Measurements from ENCODE around the gene OR1F1. TPM values are rescaled to one million over a fixed set of nuclear protein-coding genes. Genes with fewer than 3 reads are reported as not detected.

The OR1F1 gene
- total and polyA plus RNA-seq, 9 of the 15 experiments (the other 6 are each of a cell fraction or from before 2014, with no cell fraction given) = 0.15 to 0.61 (median 0.35) TPM; not detected in 3

DNA sequence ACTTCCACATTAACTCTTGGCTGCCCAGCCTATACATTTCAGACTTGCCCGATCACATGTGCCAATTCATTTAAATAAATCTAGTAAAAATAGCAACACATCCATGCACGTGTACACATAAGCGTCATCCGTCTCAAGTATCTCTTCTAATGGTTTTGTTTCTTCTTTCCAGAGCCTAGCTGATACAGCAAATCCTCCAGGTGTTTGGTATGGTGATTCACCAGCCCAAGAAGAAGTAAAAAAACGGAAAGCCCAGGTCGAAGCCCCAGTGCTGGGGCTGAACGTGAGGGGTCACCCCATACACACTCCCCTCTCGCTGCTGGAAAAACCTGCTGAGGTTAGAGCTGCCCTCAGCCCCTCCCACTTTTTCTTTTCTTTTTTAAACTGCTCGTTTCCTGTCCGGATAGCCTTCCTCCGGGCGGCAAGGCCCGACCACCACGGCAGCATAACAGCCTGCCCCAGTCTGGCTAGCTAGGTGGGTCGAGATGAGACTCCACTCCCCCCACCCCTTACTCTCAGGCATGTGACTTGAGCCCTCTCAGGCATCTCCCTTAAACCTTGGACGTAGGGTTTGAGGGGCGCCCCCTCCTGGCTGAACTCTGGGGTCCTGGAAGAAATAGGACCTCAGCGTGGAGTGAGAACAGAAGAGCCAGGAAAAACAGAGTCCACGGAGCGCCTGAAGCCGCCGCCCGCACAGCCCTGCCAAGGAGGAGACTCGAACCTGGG, 13.9 kb upstream of the OR1F1 start (continued):
- TF ChIP-seq STAT5A (IDR thresholded peaks at IDR 0.05; ENCODE audit: borderline replicate concordance, low read length) = no peak
- no peak for TF ChIP-seq RBM14 (IDR thresholded peaks at IDR 0.05; ENCODE audit: borderline replicate concordance, insufficient read depth, low read depth, low read length)
- no peak for TF ChIP-seq CCAR2 (IDR thresholded peaks at IDR 0.05; ENCODE audit: low read depth, low read length)
- TF ChIP-seq, protein P1, sequence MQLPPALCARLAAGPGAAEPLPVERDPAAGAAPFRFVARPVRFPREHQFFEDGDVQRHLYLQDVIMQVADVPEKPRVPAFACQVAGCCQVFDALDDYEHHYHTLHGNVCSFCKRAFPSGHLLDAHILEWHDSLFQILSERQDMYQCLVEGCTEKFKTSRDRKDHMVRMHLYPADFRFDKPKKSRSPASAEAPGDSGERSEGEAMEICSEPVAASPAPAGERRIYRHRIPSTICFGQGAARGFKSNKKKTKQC (CRISPR knock-in tag; IDR thresholded peaks at IDR 0.05) = no peak
- TF ChIP-seq, protein P2, sequence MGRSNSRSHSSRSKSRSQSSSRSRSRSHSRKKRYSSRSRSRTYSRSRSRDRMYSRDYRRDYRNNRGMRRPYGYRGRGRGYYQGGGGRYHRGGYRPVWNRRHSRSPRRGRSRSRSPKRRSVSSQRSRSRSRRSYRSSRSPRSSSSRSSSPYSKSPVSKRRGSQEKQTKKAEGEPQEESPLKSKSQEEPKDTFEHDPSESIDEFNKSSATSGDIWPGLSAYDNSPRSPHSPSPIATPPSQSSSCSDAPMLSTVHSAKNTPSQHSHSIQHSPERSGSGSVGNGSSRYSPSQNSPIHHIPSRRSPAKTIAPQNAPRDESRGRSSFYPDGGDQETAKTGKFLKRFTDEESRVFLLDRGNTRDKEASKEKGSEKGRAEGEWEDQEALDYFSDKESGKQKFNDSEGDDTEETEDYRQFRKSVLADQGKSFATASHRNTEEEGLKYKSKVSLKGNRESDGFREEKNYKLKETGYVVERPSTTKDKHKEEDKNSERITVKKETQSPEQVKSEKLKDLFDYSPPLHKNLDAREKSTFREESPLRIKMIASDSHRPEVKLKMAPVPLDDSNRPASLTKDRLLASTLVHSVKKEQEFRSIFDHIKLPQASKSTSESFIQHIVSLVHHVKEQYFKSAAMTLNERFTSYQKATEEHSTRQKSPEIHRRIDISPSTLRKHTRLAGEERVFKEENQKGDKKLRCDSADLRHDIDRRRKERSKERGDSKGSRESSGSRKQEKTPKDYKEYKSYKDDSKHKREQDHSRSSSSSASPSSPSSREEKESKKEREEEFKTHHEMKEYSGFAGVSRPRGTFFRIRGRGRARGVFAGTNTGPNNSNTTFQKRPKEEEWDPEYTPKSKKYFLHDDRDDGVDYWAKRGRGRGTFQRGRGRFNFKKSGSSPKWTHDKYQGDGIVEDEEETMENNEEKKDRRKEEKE (IDR thresholded peaks at IDR 0.05; ENCODE audit: borderline replicate concordance in 1 of 2, control insufficient read depth in 1 of 2, low read depth in 2 of 2, low read length in 1 of 2) = no peak
- no peak for TF ChIP-seq RBBP5 (IDR thresholded peaks at IDR 0.05; ENCODE audit: borderline replicate concordance, insufficient read depth, low read length, poor library complexity, severe bottlenecking)
- no peak for TF ChIP-seq PTBP1 (IDR thresholded peaks at IDR 0.05; ENCODE audit: low read depth, low read length)
- TF ChIP-seq, protein P3, sequence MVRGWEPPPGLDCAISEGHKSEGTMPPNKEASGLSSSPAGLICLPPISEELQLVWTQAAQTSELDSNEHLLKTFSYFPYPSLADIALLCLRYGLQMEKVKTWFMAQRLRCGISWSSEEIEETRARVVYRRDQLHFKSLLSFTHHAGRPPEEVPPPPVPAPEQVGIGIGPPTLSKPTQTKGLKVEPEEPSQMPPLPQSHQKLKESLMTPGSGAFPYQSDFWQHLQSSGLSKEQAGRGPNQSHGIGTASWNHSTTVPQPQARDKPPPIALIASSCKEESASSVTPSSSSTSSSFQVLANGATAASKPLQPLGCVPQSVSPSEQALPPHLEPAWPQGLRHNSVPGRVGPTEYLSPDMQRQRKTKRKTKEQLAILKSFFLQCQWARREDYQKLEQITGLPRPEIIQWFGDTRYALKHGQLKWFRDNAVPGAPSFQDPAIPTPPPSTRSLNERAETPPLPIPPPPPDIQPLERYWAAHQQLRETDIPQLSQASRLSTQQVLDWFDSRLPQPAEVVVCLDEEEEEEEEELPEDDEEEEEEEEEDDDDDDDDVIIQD (CRISPR knock-in tag; IDR thresholded peaks at IDR 0.05) = no peak
- TF ChIP-seq SRF (CRISPR knock-in tag; IDR thresholded peaks at IDR 0.05) = no peak
- no peak for TF ChIP-seq ZNF398 (CRISPR knock-in tag; IDR thresholded peaks at IDR 0.05)
- TF ChIP-seq HMGN3 (IDR thresholded peaks at IDR 0.05; ENCODE audit: borderline replicate concordance, extremely low read depth, insufficient read length, low read depth, low read length) = no peak
- no peak for TF ChIP-seq DPF2 (IDR thresholded peaks at IDR 0.05)
- 0 out of 4 replicates have a peak, but pooled peaks of 1 of the 2 experiments have one; percentile 11 for TF ChIP-seq FOXK2 (conservative IDR thresholded peaks at IDR 0.05 in 1 of 2, IDR thresholded peaks at IDR 0.05 in 1 of 2; ENCODE audit: low read depth in 2 of 2)
- no peak for TF ChIP-seq MAFF (IDR thresholded peaks at IDR 0.05; ENCODE audit: low read length)
- TF ChIP-seq NR3C1 (CRISPR knock-in tag; IDR thresholded peaks at IDR 0.05) = no peak
- TF ChIP-seq TEAD1 (CRISPR knock-in tag; IDR thresholded peaks at IDR 0.05) = no peak
- no peak for TF ChIP-seq FIP1L1 (IDR thresholded peaks at IDR 0.05; ENCODE audit: low read depth, low read length, poor library complexity, severe bottlenecking)
- TF ChIP-seq ZNF583 (CRISPR knock-in tag; IDR thresholded peaks at IDR 0.05) = no peak
- no peak for TF ChIP-seq RBM25 (IDR thresholded peaks at IDR 0.05; ENCODE audit: low read depth, low read length, severe bottlenecking)
- TF ChIP-seq TCF3 (CRISPR knock-in tag; IDR thresholded peaks at IDR 0.05) = no peak
